Measurements from ENCODE around the gene GANAB.

DNA sequence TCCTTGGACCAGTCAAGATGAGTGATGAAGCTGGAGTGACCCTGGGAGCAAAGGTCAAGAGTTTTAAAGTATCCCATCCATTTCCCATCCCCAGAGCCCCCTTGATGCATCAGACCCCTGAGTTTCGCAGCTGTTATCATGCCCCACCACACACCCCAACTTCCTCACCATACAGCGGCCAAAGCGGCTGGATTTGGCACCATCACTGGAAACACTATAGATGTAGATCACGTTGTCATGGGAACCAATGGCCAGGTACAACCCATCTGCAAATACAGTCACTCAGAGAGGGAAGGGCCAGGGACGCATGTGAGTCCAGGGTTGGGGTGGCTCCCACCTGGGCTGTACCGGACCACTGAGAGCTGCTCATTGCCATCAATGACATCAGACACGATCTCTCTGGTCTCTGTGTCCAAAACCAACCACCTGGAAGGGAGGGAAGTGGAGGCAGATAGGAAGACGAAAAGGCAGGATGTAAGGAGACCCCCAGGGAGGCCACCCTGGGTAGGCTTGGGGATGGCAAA, 42.6 kb downstream of the GANAB start:
- TF ChIP-seq CTCF (IDR thresholded peaks at IDR 0.05) (no peak), POLR2A (IDR thresholded peaks at IDR 0.05) (no peak)

Measured in testis (tissue), 2 donors.